LNCaP clone FGC (cell line): ENCODE measurements around the gene CNTN5.
"Not testable (repeated sequence)": the region's sequence is repeated elsewhere in the genome, so short reads cannot be mapped to it uniquely, and the experiment has no call there.

Source experiments
- DNase-seq: peaks from one replicate; pipeline ENCODE4 v3.0.0-alpha.2; 2011; ENCODE audit warnings: low read depth
- H3K4me3 ChIP-seq: 2 replicates; pipeline ENCODE4 v1.5.1; 2011; ENCODE audit warnings: mild to moderate bottlenecking, low read depth, low read length, control low read depth
- TF ChIP-seq, protein P1 (sequence below): IDR thresholded peaks from 2 replicates; pipeline ENCODE4 v1.5.1; 2012; ENCODE audit warnings: mild to moderate bottlenecking; ENCODE audit not compliant: control insufficient read depth, insufficient read depth; ENCODE audit errors: extremely low read depth

CNTN5 gene

DNA sequence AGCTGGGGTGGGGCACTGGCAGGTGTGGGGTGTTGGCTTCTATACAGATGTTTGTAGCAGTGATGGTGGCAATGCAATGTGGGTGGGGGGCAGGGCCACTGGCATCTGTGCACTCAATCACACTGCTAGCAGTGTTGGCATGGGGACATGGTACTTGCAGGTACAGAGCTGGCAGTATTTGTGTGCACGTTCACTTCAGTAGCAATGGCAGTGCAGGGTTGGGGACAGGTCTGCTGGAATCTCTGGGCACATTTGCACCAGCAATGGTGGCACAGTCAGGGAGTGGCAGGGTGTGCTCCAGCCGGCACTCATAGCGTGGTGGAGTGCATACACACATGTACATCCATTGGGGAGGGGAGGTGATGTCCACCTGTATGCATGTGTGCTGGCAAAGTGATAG, 775.2 kb downstream of the CNTN5 start:
- H3K4me3 ChIP-seq: no peak overlapping the region
- DNase-seq: no peak
- TF ChIP-seq, protein P1, sequence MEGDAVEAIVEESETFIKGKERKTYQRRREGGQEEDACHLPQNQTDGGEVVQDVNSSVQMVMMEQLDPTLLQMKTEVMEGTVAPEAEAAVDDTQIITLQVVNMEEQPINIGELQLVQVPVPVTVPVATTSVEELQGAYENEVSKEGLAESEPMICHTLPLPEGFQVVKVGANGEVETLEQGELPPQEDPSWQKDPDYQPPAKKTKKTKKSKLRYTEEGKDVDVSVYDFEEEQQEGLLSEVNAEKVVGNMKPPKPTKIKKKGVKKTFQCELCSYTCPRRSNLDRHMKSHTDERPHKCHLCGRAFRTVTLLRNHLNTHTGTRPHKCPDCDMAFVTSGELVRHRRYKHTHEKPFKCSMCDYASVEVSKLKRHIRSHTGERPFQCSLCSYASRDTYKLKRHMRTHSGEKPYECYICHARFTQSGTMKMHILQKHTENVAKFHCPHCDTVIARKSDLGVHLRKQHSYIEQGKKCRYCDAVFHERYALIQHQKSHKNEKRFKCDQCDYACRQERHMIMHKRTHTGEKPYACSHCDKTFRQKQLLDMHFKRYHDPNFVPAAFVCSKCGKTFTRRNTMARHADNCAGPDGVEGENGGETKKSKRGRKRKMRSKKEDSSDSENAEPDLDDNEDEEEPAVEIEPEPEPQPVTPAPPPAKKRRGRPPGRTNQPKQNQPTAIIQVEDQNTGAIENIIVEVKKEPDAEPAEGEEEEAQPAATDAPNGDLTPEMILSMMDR: no peak

DNA sequence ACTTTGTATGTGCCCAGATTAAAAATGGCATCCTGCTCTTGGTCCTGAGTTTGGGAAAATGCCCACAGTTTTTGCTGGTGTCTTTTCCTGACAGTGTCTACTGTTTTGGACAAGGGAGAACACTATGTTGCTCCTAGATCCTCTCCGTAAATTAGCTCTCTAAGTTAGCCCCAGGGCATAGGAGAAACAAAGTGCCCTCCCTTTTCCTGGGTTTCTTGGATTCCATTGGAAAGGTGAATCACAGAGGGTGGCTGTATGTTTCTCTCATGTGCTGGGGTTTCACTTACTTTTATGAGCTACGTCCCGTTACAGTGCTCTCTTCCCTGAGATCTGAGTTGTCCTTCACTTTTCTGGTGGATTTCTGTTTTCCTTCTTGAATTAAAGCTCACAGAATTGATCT, 782.8 kb downstream of the CNTN5 start:
- TF ChIP-seq, protein P1: no peak
- DNase-seq: no peak
- H3K4me3 ChIP-seq: no peak overlapping the region

DNA sequence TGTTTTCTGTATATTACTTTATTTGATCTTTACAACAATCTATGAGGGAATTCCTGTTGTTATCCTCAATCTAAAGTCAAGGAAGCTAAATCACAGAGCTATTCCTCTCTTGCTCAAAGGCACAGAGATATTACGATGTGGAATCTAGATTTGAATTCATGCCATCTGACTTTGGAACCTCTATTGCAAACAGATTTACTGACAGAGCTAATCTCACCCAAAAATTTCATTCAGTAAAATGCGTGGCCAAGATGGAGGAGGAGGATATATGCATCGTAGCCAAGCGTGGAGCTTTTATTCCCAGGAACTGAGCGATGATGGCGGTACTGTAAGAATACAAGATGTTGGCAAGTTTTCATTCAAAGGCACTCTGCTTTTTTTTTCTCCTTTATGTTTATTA, 791.8 kb downstream of the CNTN5 start:
- no peak overlapping the region for H3K4me3 ChIP-seq
- TF ChIP-seq, protein P1: no peak
- no peak for DNase-seq

DNA sequence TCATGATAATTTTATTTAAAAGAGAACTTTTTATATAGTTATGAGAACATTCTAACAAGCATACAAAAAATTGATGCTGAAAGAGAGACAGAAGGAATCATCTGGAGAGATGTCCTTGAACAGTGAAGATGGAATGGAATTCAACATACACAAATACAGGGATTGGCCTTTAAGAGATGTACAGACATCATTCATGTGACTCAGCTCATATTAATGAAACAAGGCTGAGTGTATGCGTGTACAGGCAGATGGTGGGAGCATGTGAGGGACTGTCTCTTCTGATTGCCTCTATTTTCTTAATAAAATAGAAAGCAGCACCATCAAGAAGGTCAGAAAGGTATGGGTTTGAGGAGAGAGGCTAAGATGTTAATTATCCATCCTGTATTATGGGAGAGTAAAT, 793.3 kb downstream of the CNTN5 start:
- no peak for DNase-seq
- H3K4me3 ChIP-seq: no peak overlapping the region
- TF ChIP-seq, protein P1: no peak

DNA sequence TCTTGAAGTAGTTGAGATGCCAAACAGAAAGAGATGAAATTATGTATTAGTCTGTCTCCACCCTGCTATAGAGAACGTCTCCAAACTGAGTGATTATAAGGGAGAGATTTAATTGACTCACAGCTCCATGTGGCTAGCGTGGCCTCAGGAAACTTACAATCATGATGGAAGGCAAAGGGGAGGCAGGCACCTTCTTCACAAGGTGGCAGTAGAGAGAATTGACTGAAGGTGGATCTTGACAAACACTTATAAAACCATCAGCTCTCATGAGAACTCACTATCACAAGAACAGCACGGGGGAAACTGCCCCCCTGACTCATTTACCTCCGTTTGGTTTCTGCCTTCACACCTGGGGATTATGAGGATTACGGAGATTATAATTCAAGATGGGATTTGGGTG, 794.0 kb downstream of the CNTN5 start:
- TF ChIP-seq, protein P1: peak; percentile 25; the same call in 1 of the 2 replicates
- DNase-seq: no peak
- no peak overlapping the region for H3K4me3 ChIP-seq

DNA sequence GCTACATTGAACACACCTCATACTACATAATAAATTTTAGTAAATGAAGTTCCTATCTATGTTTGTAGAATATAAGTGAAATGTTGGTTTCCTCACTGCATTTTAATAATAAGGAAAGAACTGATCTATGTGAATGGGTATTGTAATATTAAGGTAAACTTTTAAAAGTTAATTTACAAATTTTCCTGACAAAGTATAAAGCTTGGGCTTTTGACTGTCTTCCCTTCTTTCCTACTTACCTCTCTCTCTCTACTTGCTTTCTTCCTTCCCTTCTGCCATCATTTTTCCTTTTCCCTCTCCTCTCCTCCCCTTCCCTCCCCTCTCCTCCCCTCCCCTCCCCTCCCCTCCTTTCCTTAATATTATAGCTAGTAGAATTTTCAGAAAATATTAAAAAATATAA, 798.2 kb downstream of the CNTN5 start:
- no peak overlapping the region for H3K4me3 ChIP-seq
- DNase-seq: no peak
- TF ChIP-seq, protein P1: no peak

DNA sequence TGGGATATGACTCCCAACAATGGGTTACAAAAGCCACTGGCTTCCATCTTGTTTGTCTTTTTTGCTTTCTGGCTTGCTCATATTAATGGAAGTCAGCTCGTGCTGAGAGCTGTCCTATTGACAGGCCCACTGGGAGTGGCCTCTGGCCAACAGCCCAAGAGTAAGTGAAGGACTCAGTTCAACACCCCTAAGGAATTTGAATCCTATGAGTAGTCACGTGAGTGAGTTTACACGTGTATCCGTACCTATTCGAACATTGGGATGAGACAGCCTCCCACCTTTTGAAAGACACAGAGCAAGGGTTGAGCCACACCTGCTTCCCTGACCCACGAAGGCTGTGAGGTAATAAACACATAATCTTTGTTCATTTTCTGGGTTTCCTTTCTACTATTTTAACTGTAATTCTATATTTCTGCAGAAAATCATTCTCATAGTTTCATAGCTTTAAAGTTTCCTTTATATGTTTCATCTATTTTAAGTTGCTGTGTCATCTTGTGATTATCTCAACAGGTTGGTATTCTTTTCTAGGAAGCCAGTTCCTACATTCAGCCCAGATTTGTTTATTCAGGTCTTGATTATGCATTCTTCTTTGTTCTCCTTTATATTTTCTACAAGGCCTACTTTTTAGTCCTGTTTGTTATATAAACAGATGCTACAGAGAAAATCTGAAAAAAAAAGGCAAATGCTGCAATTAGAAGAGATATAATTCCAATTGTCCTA, 802.3 kb downstream of the CNTN5 start:
- TF ChIP-seq, protein P1: no peak

DNA sequence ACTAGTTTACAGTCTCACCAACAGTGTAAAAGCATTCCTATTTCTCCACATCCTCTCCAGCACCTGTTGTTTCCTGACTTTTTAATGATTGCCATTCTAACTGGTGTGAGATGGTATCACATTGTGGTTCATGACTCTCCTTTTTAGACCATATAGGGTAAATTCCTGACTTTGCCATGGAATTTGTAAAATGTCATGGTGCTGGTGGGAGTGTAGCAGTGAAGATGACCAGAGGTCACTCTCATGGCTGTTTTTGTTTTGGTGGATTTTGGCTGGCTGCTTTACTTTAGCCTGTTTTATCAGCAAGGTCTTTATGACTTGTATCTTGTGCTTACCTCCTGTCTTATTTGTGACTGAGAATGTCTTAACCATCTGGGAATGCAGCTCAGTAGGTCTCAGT, 816.0 kb downstream of the CNTN5 start:
- DNase-seq, H3K4me3 ChIP-seq: not testable (repeated sequence)

More for the DNA sequence above, 802.3 kb downstream of the CNTN5 start:
- no peak overlapping the region for H3K4me3 ChIP-seq
- DNase-seq: no peak
